Esophagus squamous epithelium (tissue), 4 donors: ENCODE data around the gene HIGD2B.
"Not testable (repeated sequence)": the region's sequence is repeated elsewhere in the genome, so short reads cannot be mapped to it uniquely, and the experiment has no call there.

ENCODE experiments used
- POLR2A ChIP-seq, 4 donors: fragments of 450-650 bp; IDR thresholded peaks; one replicate each; pipeline ENCODE4 v1.6.1; 2017; ENCODE audit warnings: antibody characterized with exemption in 4 of 4, mild to moderate bottlenecking in 4 of 4, moderate library complexity in 3 of 4
- TF ChIP-seq, protein P1 (sequence below), 6 experiments: fragments of 450-650 bp in 4 of 6; fragments of 200-600 bp in 2 of 6; sonication (generic) in 2 of 6; IDR thresholded peaks; one replicate each; pipeline ENCODE4 v1.5.1; 2016 to 2019; ENCODE audit warnings: antibody characterized with exemption in 6 of 6, mild to moderate bottlenecking in 4 of 6, moderate library complexity in 4 of 6

DNA sequence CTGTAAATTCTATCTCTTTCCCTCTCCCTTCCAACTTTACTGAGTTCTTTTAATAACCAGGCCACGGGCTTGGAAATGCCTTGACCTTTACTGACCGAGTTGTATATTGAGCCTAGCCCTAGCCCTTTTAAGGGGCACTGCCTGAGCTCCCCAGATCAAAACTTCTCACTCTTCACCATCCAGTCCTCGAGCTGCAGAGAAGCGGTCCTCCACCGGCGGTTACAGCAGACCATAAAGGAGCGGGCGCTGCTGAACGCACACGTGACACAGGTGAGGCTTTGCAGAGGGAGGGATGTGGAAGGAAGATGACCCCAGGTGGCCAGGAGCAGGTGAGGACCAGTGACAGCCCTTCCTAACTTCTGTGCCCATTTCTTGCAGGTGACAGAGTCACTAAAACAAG lies 24.9 kb downstream of the HIGD2B start:
- TF ChIP-seq, protein P1, sequence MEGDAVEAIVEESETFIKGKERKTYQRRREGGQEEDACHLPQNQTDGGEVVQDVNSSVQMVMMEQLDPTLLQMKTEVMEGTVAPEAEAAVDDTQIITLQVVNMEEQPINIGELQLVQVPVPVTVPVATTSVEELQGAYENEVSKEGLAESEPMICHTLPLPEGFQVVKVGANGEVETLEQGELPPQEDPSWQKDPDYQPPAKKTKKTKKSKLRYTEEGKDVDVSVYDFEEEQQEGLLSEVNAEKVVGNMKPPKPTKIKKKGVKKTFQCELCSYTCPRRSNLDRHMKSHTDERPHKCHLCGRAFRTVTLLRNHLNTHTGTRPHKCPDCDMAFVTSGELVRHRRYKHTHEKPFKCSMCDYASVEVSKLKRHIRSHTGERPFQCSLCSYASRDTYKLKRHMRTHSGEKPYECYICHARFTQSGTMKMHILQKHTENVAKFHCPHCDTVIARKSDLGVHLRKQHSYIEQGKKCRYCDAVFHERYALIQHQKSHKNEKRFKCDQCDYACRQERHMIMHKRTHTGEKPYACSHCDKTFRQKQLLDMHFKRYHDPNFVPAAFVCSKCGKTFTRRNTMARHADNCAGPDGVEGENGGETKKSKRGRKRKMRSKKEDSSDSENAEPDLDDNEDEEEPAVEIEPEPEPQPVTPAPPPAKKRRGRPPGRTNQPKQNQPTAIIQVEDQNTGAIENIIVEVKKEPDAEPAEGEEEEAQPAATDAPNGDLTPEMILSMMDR (IDR thresholded peaks at IDR 0.05), result not testable (repeated sequence)
- not testable (repeated sequence) for TF ChIP-seq POLR2A (IDR thresholded peaks at IDR 0.05)
